Activated CD8-positive, alpha-beta T cell treated with anti-CD3 and anti-CD28 coated beads for 36 hours (primary cell): Measurements from ENCODE around the gene AK6. TPM values are rescaled to one million over a fixed set of nuclear protein-coding genes. Genes with fewer than 3 reads are reported as not detected.

ENCODE experiments used
- ATAC-seq: fragments of 200-7000 bp; cut with Tn5 transposase; one replicate; pipeline ENCODE4 v1.10.0; 2021; ENCODE audit warnings: mild to moderate bottlenecking, moderate library complexity
- CTCF ChIA-PET: fragments of 350-600 bp; sonication (Branson Sonifier 250); formaldehyde crosslinking; loops from one replicate; lab custom pipeline; 2021; ENCODE audit warnings: antibody characterized with exemption; lab: Charles Lee
- POLR2A ChIA-PET: fragments of 350-600 bp; sonication (Branson Sonifier 250); formaldehyde crosslinking; loops from one replicate; lab custom pipeline; 2021; ENCODE audit warnings: antibody characterized with exemption; lab: Charles Lee
- DNase-seq: peaks from one replicate; pipeline ENCODE4 v3.0.0-alpha.2; 2020
- H3K27ac Mint-ChIP-seq: one replicate; pipeline ENCODE4 v1.8.0; 2021; ENCODE audit warnings: mild to moderate bottlenecking, mixed read lengths
- H3K27me3 Mint-ChIP-seq: one replicate; pipeline ENCODE4 v1.8.0; 2021; ENCODE audit warnings: mixed read lengths
- H3K36me3 Mint-ChIP-seq: one replicate; pipeline ENCODE4 v1.8.0; 2021; ENCODE audit warnings: low read depth, mixed read lengths
- H3K4me1 Mint-ChIP-seq: one replicate; pipeline ENCODE4 v1.8.0; 2021; ENCODE audit warnings: low read depth, mixed read lengths
- H3K4me3 Mint-ChIP-seq: one replicate; pipeline ENCODE4 v1.8.0; 2021; ENCODE audit warnings: mild to moderate bottlenecking, moderate library complexity, mixed read lengths
- H3K9me3 Mint-ChIP-seq: one replicate; pipeline ENCODE4 v1.8.0; 2021; ENCODE audit warnings: mixed read lengths
- CTCF ChIP-seq: fragments of 200-600 bp; IDR thresholded peaks from one replicate; pipeline ENCODE4 v1.8.0; 2022; ENCODE audit warnings: antibody characterized with exemption, mild to moderate bottlenecking
- intact Hi-C: fragments of 100-400 bp; cut with micrococcal nuclease; formaldehyde crosslinking; loops from one replicate; pipeline ENCODE4 v1.10.0; 2022
- total RNA-seq, 2 experiments: library from RNA; stranded (reverse); gene quantifications; one replicate each; pipeline ENCODE4 v1.2.3, GENCODE V29; 2021

AK6 gene
- total RNA-seq, 2 experiments from 2014 or later: 95.7 to 107 TPM

GRCh38 chr5:69312459-69313160 is 56.7 kb downstream of the AK6 start:
- intact Hi-C loops: no loop called here
- Mint-ChIP-seq H3K27ac (no peak overlapping the region), H3K4me3 (no peak overlapping the region), H3K27me3 (no peaks in the 10 kb centered on the region), H3K9me3 (peaks cover 2% of the 10 kb centered on the region), H3K36me3 (peaks cover 46% of the 10 kb centered on the region), H3K4me1 (peaks cover 3% of the 10 kb centered on the region)
- ChIA-PET POLR2A (interaction anchor here (1.1 kb wide), 1 partner anchor 9 kb away, joined by 3 read pairs; no protein-coding TSS in a partner anchor), CTCF (interaction anchor here (0.6 kb wide), 1 partner anchor 46 kb away, joined by 3 read pairs; no protein-coding TSS in a partner anchor)
- TF ChIP-seq CTCF: no peak
- ATAC-seq (no peak), DNase-seq (no peak)

GRCh38 chr5:69309380-69309779 is 59.9 kb downstream of the AK6 start:
- peaks cover 50% of the 10 kb centered on the region for H3K36me3 Mint-ChIP-seq
- no peak for DNase-seq
- H3K4me3 Mint-ChIP-seq: no peak overlapping the region
- peaks cover 3% of the 10 kb centered on the region for H3K4me1 Mint-ChIP-seq
- no peak for ATAC-seq
- H3K9me3 Mint-ChIP-seq: peaks cover 2% of the 10 kb centered on the region
- ChIA-PET CTCF (no interaction called here), POLR2A (no interaction called here)
- intact Hi-C loops: no loop called here
- no peaks in the 10 kb centered on the region for H3K27me3 Mint-ChIP-seq
- H3K27ac Mint-ChIP-seq: no peak overlapping the region
- no peak for TF ChIP-seq CTCF

GRCh38 chr5:69308046-69308553 is 61.2 kb downstream of the AK6 start:
- H3K9me3 Mint-ChIP-seq: peaks cover 2% of the 10 kb centered on the region
- no peak overlapping the region for H3K4me3 Mint-ChIP-seq
- no peak for DNase-seq
- peaks cover 3% of the 10 kb centered on the region for H3K4me1 Mint-ChIP-seq
- ATAC-seq: no peak
- POLR2A ChIA-PET: interaction anchor here (0.6 kb wide), 1 partner anchor 12 kb away, joined by 3 read pairs; no protein-coding TSS in a partner anchor
- H3K36me3 Mint-ChIP-seq: peaks cover 46% of the 10 kb centered on the region
- intact Hi-C loops: no loop called here
- CTCF ChIA-PET: no interaction called here
- no peaks in the 10 kb centered on the region for H3K27me3 Mint-ChIP-seq
- TF ChIP-seq CTCF: no peak
- peak overlapping the region; percentile 9 for H3K27ac Mint-ChIP-seq

- CTCF ChIA-PET: no interaction called here
- Mint-ChIP-seq H3K4me3 (no peak overlapping the region), H3K36me3 (peaks cover 36% of the 10 kb centered on the region), H3K4me1 (peaks cover 3% of the 10 kb centered on the region), H3K9me3 (peaks cover 2% of the 10 kb centered on the region), H3K27me3 (no peaks in the 10 kb centered on the region), H3K27ac (no peak overlapping the region)
- POLR2A ChIA-PET: no interaction called here
- TF ChIP-seq CTCF: no peak
- no peak for DNase-seq
- intact Hi-C loops: no loop called here
- no peak for ATAC-seq
Measured at GRCh38 chr5:69305512-69305911, 63.8 kb downstream of the AK6 start.

Other genes starting within 250 kb of the AK6 start
- 100 to 1,000 TPM; 167 to 175 TPM for gene CCNB1, start 202.4 kb downstream of the AK6 start, total RNA-seq
- gene CENPH, start 179.9 kb downstream of the AK6 start, total RNA-seq: 10 to 100 TPM; 97.0 to 98.6 TPM
- gene CDK7, start 134.6 kb downstream of the AK6 start, total RNA-seq: 10 to 100 TPM; 40.6 to 46.2 TPM
- gene CCDC125, start 36.7 kb downstream of the AK6 start, total RNA-seq: 1 to 10 TPM; 8.3 to 9.1 TPM
- 10 to 100 TPM; 68.8 to 70.6 TPM for gene TAF9, start within 50 bp of the AK6 start, total RNA-seq
- 10 to 100 TPM; 22.9 to 26.5 TPM for gene RAD17, start 298 bp upstream of the AK6 start, total RNA-seq
- gene MARVELD2, start 45.6 kb upstream of the AK6 start, total RNA-seq: under 1 TPM; 0.29 to 0.60 TPM
- 1 to 10 TPM in 1 of 2 experiments, under 1 TPM in 1; 0.56 to 1.0 TPM for gene OCLN, start 123.3 kb upstream of the AK6 start, total RNA-seq
- gene GTF2H2C, start 190.7 kb upstream of the AK6 start, total RNA-seq: 10 to 100 TPM; 40.0 to 42.1 TPM